Transverse colon (tissue), 4 donors: Measurements from ENCODE around the gene LIPK.

ENCODE experiments used
- CTCF ChIP-seq, 5 experiments: fragments of 200-600 bp in 3 of 5; fragments of 450-650 bp in 2 of 5; sonication (generic) in 3 of 5; IDR thresholded peaks; 1 replicate in 2 of 5; 2 replicates in 3 of 5; pipeline ENCODE4 v1.5.1; 2016 to 2017; ENCODE audit warnings: antibody characterized with exemption in 5 of 5, inconsistent platforms in 3 of 5, mild to moderate bottlenecking in 2 of 5, moderate library complexity in 1 of 5
- POLR2A ChIP-seq: fragments of 450-650 bp; IDR thresholded peaks from one replicate; pipeline ENCODE4 v1.6.1; 2016; ENCODE audit warnings: antibody characterized with exemption, mild to moderate bottlenecking, moderate library complexity
- POLR2AphosphoS5 ChIP-seq, 3 donors: sonication (generic); formaldehyde crosslinking; IDR thresholded peaks; one replicate each; pipeline ENCODE4 v1.6.1; 2016; ENCODE audit warnings: antibody characterized with exemption in 3 of 3

- no peak for TF ChIP-seq CTCF (IDR thresholded peaks at IDR 0.05)
- TF ChIP-seq POLR2AphosphoS5 (IDR thresholded peaks at IDR 0.05), result no peak
- no peak for TF ChIP-seq POLR2A
Measured at GRCh38 chr10:88725798-88726197, 19.7 kb downstream of the LIPK start.
